A549 (cell line): Measurements from ENCODE around the gene FLVCR1. TPM values are rescaled to one million over a fixed set of nuclear protein-coding genes. Genes with fewer than 3 reads are reported as not detected.
A peak's percentile ranks its signal among the peaks of the same experiment; 100 is the strongest.

ENCODE experiments used
- ATAC-seq, 2 experiments: fragments of 200-7000 bp in 1 of 2; fragments of >200 bp in 1 of 2; cut with Nextera tagmentation in 1 of 2; cut with Tn5 transposase in 1 of 2; 3 replicates each; pipeline versions ENCODE4 v1.8.0 to v1.9.1; 2018 to 2020; ENCODE audit warnings: mild to moderate bottlenecking in 1 of 2, moderate library complexity in 1 of 2
- CTCF ChIA-PET: fragments of 300-600 bp; sonication (Branson Sonifier 250); formaldehyde crosslinking; extraction: SDS; loops from one replicate; lab custom pipeline; 2021; ENCODE audit warnings: antibody characterized with exemption, inconsistent platforms; lab: Yijun Ruan, JAX
- POLR2A ChIA-PET: fragments of 350-600 bp; formaldehyde crosslinking; extraction: SDS; loops from one replicate; lab custom pipeline; 2021; ENCODE audit warnings: antibody characterized with exemption, inconsistent platforms; lab: Yijun Ruan, JAX
- DNase-seq, 2 experiments: peaks; one replicate each; pipeline versions ENCODE4 v3.0.0 to v3.0.0-alpha.2; 2011 to 2016; ENCODE audit warnings: low read depth in 1 of 2, low spot score in 1 of 2
- FAIRE-seq: peaks from 2 replicates; lab custom pipeline; 2011; peaks lifted over from hg19 to GRCh38; lab: Jason Lieb, UNC
- H3K27ac ChIP-seq, 2 experiments: fragments of >200 bp; sonication (Bioruptor Twin); formaldehyde crosslinking; 3 replicates each; pipeline ENCODE4 v1.5.1; 2016 to 2017
- H3K4me1 ChIP-seq: fragments of >200 bp; sonication (Bioruptor Twin); formaldehyde crosslinking; 3 replicates; pipeline ENCODE4 v1.6.1; 2016
- H3K4me2 ChIP-seq: fragments of >200 bp; sonication (Bioruptor Twin); formaldehyde crosslinking; 3 replicates; pipeline ENCODE4 v1.6.1; 2016
- H3K4me3 ChIP-seq: fragments of >200 bp; sonication (Bioruptor Twin); formaldehyde crosslinking; 3 replicates; pipeline ENCODE4 v1.5.1; 2016
- H3K9me3 ChIP-seq: fragments of >200 bp; sonication (Bioruptor Twin); formaldehyde crosslinking; 3 replicates; pipeline ENCODE4 v1.6.1; 2016
- BCL3 ChIP-seq: fragments of >200 bp; sonication (Bioruptor Twin); formaldehyde crosslinking; IDR thresholded peaks from 3 replicates; pipeline ENCODE4 v1.6.1; 2016
- CHD2 ChIP-seq: fragments of 150-350 bp; IDR thresholded peaks from 2 replicates; pipeline ENCODE4 v1.6.1; 2014; ENCODE audit warnings: low read length; ENCODE audit not compliant: partially characterized antibody
- E2F6 ChIP-seq: IDR thresholded peaks from 2 replicates; pipeline ENCODE4 v1.6.1; 2012; ENCODE audit warnings: low read depth, borderline replicate concordance
- EHMT2 ChIP-seq: fragments of 200-600 bp; sonication (generic); IDR thresholded peaks from 2 replicates; pipeline ENCODE4 v1.6.1; 2016; ENCODE audit warnings: antibody characterized with exemption, low read depth, mild to moderate bottlenecking, moderate library complexity
- GATA3 ChIP-seq: IDR thresholded peaks from 2 replicates; pipeline ENCODE4 v1.6.1; 2012; ENCODE audit warnings: borderline replicate concordance
- JUNB ChIP-seq: fragments of >200 bp; sonication (Bioruptor Twin); formaldehyde crosslinking; IDR thresholded peaks from 2 replicates; pipeline ENCODE4 v1.6.1; 2016
- MAX ChIP-seq: IDR thresholded peaks from 2 replicates; pipeline ENCODE4 v1.6.1; 2012
- MAZ ChIP-seq: fragments of 150-350 bp; IDR thresholded peaks from 2 replicates; pipeline ENCODE4 v1.6.1; 2014; ENCODE audit warnings: antibody characterized with exemption, low read depth, low read length, borderline replicate concordance
- MYC ChIP-seq: IDR thresholded peaks from 2 replicates; pipeline ENCODE4 v1.6.1; 2012; ENCODE audit warnings: mild to moderate bottlenecking, inconsistent platforms, low read length, improper control_type of control experiment, borderline replicate concordance
- POLR2A ChIP-seq: IDR thresholded peaks from 2 replicates; pipeline ENCODE4 v1.6.1; 2012; ENCODE audit warnings: mild to moderate bottlenecking, low read length
- RCOR1 ChIP-seq: fragments of 150-350 bp; IDR thresholded peaks from 2 replicates; pipeline ENCODE4 v1.6.1; 2014; ENCODE audit warnings: antibody characterized with exemption, low read length, low read depth
- ZFP36 ChIP-seq: fragments of 450-650 bp; IDR thresholded peaks from 2 replicates; pipeline ENCODE4 v1.6.1; 2014; ENCODE audit warnings: borderline replicate concordance; ENCODE audit not compliant: partially characterized antibody
- WGBS: methylation state at CpG from one replicate; pipeline ENCODE4 v1.1.6; 2017; ENCODE audit errors: missing lambda C conversion rate; 5-methylcytosine and 5-hydroxymethylcytosine counted together
- polyA plus RNA-seq, 4 experiments: library from polyadenylated mRNA; depleted of rRNA in 3 of 4; stranded (reverse); fragments of >200 nt; fragmentation: RNase III in 1 of 4; extraction: RNeasy Plus Mini Kit Qiagen cat#74134 plus additional on column Dnase treatment in 1 of 4; gene quantifications; 2 replicates in 3 of 4; 3 replicates in 1 of 4; pipeline ENCODE4 v1.2.3, GENCODE V29; 2011 to 2017

Gene FLVCR1
- polyA plus RNA-seq, 2 of the 4 experiments (the other 2 are of a cell fraction), result 14.9 to 15.4 TPM

GRCh38 chr1:212825798-212826452 is 32.1 kb upstream of the FLVCR1 start:
- CTCF ChIA-PET, result interaction anchor here (0.6 to 1.2 kb wide), 3 partner anchors 10 to 161 kb away, joined by 3 to 6 read pairs (median 3); no protein-coding TSS in a partner anchor
- H3K4me3 ChIP-seq, result no peak overlapping the region
- no peak for ATAC-seq
- no peak overlapping the region for H3K4me2 ChIP-seq
- peaks cover 24% of the 10 kb centered on the region for H3K9me3 ChIP-seq
- WGBS, result 81% methylated on average over 6 of the region's 6 CpGs
- H3K27ac ChIP-seq, result no peak overlapping the region
- TF ChIP-seq MAZ (no peak), GATA3 (no peak), E2F6 (no peak), CHD2 (no peak), ZFP36 (no peak)
- no peak for FAIRE-seq
- no peak for DNase-seq
- peaks cover 8% of the 10 kb centered on the region; the same call in 1 of the 3 replicates for H3K4me1 ChIP-seq
- POLR2A ChIA-PET, result no interaction called here

- no peak overlapping the region for H3K4me3 ChIP-seq
- peaks cover 24% of the 10 kb centered on the region for H3K9me3 ChIP-seq
- H3K27ac ChIP-seq, result no peak overlapping the region
- TF ChIP-seq RCOR1, result no peak
- no peak for TF ChIP-seq MYC
- TF ChIP-seq EHMT2, result no peak
- TF ChIP-seq JUNB, result no peak
- TF ChIP-seq MAX, result no peak
- no peak for TF ChIP-seq POLR2A
- TF ChIP-seq, all 56 proteins: peak for 0
- Histone ChIP-seq H3K4me2 (peak overlapping the region; percentile 33; the same call in 1 of the 3 replicates), H3K4me1 (peaks cover 8% of the 10 kb centered on the region; the same call in 1 of the 3 replicates)
- no peak for FAIRE-seq
- WGBS, result 89% methylated on average over 4 of the region's 4 CpGs
- CTCF ChIA-PET, result interaction anchor here (0.7 to 1.4 kb wide), 3 partner anchors 8 to 162 kb away, joined by 3 to 4 read pairs (median 3); no protein-coding TSS in a partner anchor
- no peak for ATAC-seq
- POLR2A ChIA-PET, result no interaction called here
- DNase-seq, result no peak
Observed at GRCh38 chr1:212827171-212827776, 30.8 kb upstream of the FLVCR1 start.

GRCh38 chr1:212827831-212828278 is 30.2 kb upstream of the FLVCR1 start:
- Histone ChIP-seq H3K4me3 (no peak overlapping the region), H3K4me2 (peak overlapping the region; percentile 33; the same call in 2 of the 3 replicates), H3K9me3 (peaks cover 24% of the 10 kb centered on the region), H3K4me1 (peaks cover 11% of the 10 kb centered on the region), H3K27ac (0 out of 6 replicates have a peak overlapping the region, but pooled peaks of 1 of the 2 experiments have one; percentile 11)
- CTCF ChIA-PET, result interaction anchor here (0.7 to 1.4 kb wide), 2 partner anchors 9 to 11 kb away, joined by 3 to 4 read pairs; no protein-coding TSS in a partner anchor
- FAIRE-seq, result no peak
- WGBS, result 39% methylated on average over 5 of the region's 5 CpGs
- TF ChIP-seq RCOR1, result no peak
- DNase-seq, result peak in 1 of 2 experiments; percentile 26
- POLR2A ChIA-PET, result no interaction called here
- ATAC-seq, result peak; percentile 19 to 52; a peak in 3 of 6 replicates

- H3K4me1 ChIP-seq, result peaks cover 16% of the 10 kb centered on the region
- peaks cover 24% of the 10 kb centered on the region for H3K9me3 ChIP-seq
- 47% methylated on average over 2 of the region's 2 CpGs for WGBS
- ATAC-seq (peak in 1 of 2 experiments; percentile 15; a peak in 2 of 6 replicates), DNase-seq (no peak), FAIRE-seq (no peak)
- H3K4me3 ChIP-seq, result no peak overlapping the region
- POLR2A ChIA-PET, result no interaction called here
- 0 out of 3 replicates have a peak overlapping the region, but pooled peaks have one; percentile 33 for H3K4me2 ChIP-seq
- no peak overlapping the region; a peak in 1 of 6 replicates for H3K27ac ChIP-seq
- TF ChIP-seq BCL3, result no peak
- CTCF ChIA-PET, result interaction anchor here (0.9 to 1.1 kb wide), 2 partner anchors 13 to 17 kb away, joined by 3 to 4 read pairs; no protein-coding TSS in a partner anchor
Observed at GRCh38 chr1:212828395-212828794, 29.7 kb upstream of the FLVCR1 start.
